Esophagus muscularis mucosa (tissue), 4 donors: ENCODE data around the gene OR2T5.
"Not testable (repeated sequence)": the region's sequence is repeated elsewhere in the genome, so short reads cannot be mapped to it uniquely, and the experiment has no call there.

Experiments used
- CTCF ChIP-seq, 3 experiments: fragments of 200-600 bp in 2 of 3; fragments of 450-650 bp in 1 of 3; sonication (generic) in 2 of 3; IDR thresholded peaks; one replicate each; pipeline ENCODE4 v1.5.1; 2017 to 2019; ENCODE audit warnings: antibody characterized with exemption in 3 of 3, mild to moderate bottlenecking in 2 of 3, moderate library complexity in 1 of 3
- EP300 ChIP-seq: sonication (generic); formaldehyde crosslinking; IDR thresholded peaks from one replicate; pipeline ENCODE4 v1.6.1; 2017; ENCODE audit warnings: antibody characterized with exemption
- POLR2A ChIP-seq: fragments of 450-650 bp; IDR thresholded peaks from one replicate; pipeline ENCODE4 v1.6.1; 2017; ENCODE audit warnings: antibody characterized with exemption, moderate library complexity, mild to moderate bottlenecking, low read depth
- POLR2AphosphoS5 ChIP-seq, 2 donors: sonication (generic); formaldehyde crosslinking; IDR thresholded peaks; one replicate each; pipeline ENCODE4 v1.6.1; 2017; ENCODE audit warnings: antibody characterized with exemption in 2 of 2

- TF ChIP-seq CTCF (IDR thresholded peaks at IDR 0.05); POLR2A; EP300; POLR2AphosphoS5 (IDR thresholded peaks at IDR 0.05): not testable (repeated sequence)
Observed at GRCh38 chr1:248449821-248450465, 38.4 kb upstream of the OR2T5 start.
